ENCODE results near the gene IL10RB. TPM values are rescaled to one million over a fixed set of nuclear protein-coding genes. Genes with fewer than 3 reads are reported as not detected.

Gene IL10RB
- total RNA-seq, 4 donors from 2014 or later: 17.9 to 45.5 (median 27.7) TPM

DNA sequence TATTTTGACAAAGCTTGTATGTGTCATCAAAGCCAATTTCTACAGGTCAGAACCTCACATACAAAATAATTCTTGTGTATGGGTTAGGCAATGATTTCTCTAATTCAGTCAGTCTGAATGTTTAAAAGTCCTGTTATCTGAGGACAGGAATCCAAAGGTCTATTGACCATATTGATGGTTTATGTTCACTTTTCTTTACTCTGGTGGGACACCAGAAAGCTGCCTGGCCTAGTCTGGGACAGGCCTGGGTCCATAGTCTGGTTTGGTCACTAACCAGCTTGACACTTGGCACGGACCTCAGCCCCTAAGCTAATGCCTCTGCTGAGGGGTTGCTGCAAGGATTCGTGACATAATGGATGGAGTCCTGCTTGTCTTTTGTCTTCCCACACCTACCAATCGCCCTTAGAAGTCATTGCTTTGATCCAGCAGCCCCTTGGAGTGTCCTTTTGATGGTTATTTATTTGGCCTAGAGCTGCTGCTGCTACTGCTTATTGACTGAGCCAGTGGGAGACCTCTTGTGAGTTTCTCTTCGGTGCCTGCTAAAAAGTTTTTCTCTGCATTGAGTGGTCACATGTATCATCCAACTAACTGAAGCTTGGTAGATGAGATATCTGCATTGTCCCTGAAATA is 20.8 kb upstream of the IL10RB start:
- Histone ChIP-seq H3K27me3 (no peaks in the 10 kb centered on the region), H3K4me3 (no peak overlapping the region), H3K36me3 (no peaks in the 10 kb centered on the region), H3K9me3 (no peaks in the 10 kb centered on the region), H3K4me1 (no peaks in the 10 kb centered on the region), H3K27ac (no peak overlapping the region)
- no peak for DNase-seq
- intact Hi-C loops (cut with DNase I; ENCODE audit: low total_unique reads): no loop called here
- no peak for TF ChIP-seq POLR2A (IDR thresholded peaks at IDR 0.05)
- no peak for TF ChIP-seq CTCF (IDR thresholded peaks at IDR 0.05)

DNA sequence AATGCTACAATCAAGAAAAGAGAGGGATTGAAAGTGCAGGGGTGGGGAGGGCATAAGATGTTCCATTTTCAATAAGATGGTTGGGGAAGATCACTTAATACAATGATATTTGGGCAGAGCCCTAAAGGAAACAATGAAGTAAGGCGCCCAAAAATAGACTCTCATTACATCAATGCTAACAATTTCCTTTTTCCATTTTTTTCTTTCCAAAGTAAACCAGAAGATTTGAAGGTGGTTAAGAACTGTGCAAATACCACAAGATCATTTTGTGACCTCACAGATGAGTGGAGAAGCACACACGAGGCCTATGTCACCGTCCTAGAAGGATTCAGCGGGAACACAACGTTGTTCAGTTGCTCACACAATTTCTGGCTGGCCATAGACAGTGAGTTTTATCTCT is 19.7 kb upstream of the IL10RB start:
- H3K4me1 ChIP-seq: no peaks in the 10 kb centered on the region
- no peak overlapping the region for H3K27ac ChIP-seq
- intact Hi-C loops (cut with DNase I; ENCODE audit: low total_unique reads): no loop called here
- H3K36me3 ChIP-seq: no peaks in the 10 kb centered on the region
- no peaks in the 10 kb centered on the region for H3K27me3 ChIP-seq
- no peak for DNase-seq
- no peak overlapping the region for H3K4me3 ChIP-seq
- no peaks in the 10 kb centered on the region for H3K9me3 ChIP-seq
- TF ChIP-seq CTCF (IDR thresholded peaks at IDR 0.05) (no peak), POLR2A (IDR thresholded peaks at IDR 0.05) (no peak)

DNA sequence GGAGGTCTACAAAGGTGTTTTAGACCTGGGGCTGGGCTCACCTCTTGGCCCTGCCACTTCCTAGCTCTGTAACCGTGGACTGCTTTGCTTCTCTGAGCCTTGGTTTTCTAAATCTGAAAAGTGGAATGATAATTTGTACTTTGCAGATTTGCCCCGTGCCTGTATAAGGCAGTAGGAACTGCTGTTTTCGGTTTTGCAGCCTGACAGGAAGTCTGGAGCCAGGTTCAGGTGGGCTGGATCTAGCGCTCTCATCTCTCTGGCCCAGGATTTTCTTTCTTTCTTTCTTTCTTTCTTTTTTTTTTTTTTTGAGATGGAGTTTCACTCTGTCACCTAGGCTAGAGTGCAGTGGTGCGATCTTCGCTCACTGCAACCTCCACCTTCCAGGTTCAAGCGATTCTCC is 19.2 kb upstream of the IL10RB start:
- no peaks in the 10 kb centered on the region for H3K36me3 ChIP-seq
- intact Hi-C loops (cut with DNase I; ENCODE audit: low total_unique reads): no loop called here
- no peaks in the 10 kb centered on the region for H3K9me3 ChIP-seq

GRCh38 chr21:33247599-33247998 is 18.6 kb upstream of the IL10RB start:
- H3K4me1 ChIP-seq: no peaks in the 10 kb centered on the region
- no peak overlapping the region for H3K27ac ChIP-seq
- no peak overlapping the region for H3K4me3 ChIP-seq
- intact Hi-C loops (cut with DNase I; ENCODE audit: low total_unique reads): no loop called here
- TF ChIP-seq CTCF (IDR thresholded peaks at IDR 0.05) (no peak), POLR2A (IDR thresholded peaks at IDR 0.05) (no peak)
- no peaks in the 10 kb centered on the region for H3K36me3 ChIP-seq
- no peaks in the 10 kb centered on the region for H3K27me3 ChIP-seq
- no peaks in the 10 kb centered on the region for H3K9me3 ChIP-seq
- DNase-seq: no peak

More for the DNA sequence above, 19.2 kb upstream of the IL10RB start:
- Histone ChIP-seq H3K27ac (no peak overlapping the region), H3K27me3 (no peaks in the 10 kb centered on the region), H3K4me3 (no peak overlapping the region), H3K4me1 (no peaks in the 10 kb centered on the region)
- DNase-seq: no peak
- no peak for TF ChIP-seq POLR2A (IDR thresholded peaks at IDR 0.05)
- no peak for TF ChIP-seq CTCF (IDR thresholded peaks at IDR 0.05)

GRCh38 chr21:33249331-33250002 is 16.7 kb upstream of the IL10RB start:
- TF ChIP-seq POLR2A (IDR thresholded peaks at IDR 0.05): no peak
- no peak for TF ChIP-seq CTCF (IDR thresholded peaks at IDR 0.05)
- Histone ChIP-seq H3K4me1 (no peaks in the 10 kb centered on the region), H3K36me3 (no peaks in the 10 kb centered on the region), H3K27me3 (no peaks in the 10 kb centered on the region), H3K9me3 (no peaks in the 10 kb centered on the region), H3K4me3 (no peak overlapping the region), H3K27ac (no peak overlapping the region)
- intact Hi-C loops (cut with DNase I; ENCODE audit: low total_unique reads): no loop called here
- DNase-seq: no peak

All from uterus (tissue), 4 donors.